CD4-positive, alpha-beta T cell treated with Interleukin-4 for 4 hours (primary cell): ENCODE data around the gene MYH3.
A peak's percentile ranks its signal among the peaks of the same experiment; 100 is the strongest.
"Not testable (repeated sequence)": the region's sequence is repeated elsewhere in the genome, so short reads cannot be mapped to it uniquely, and the experiment has no call there.

Experiments
- DNase-seq: peaks from one replicate; pipeline ENCODE4 v3.0.0-alpha.2; 2020

MYH3 gene

GRCh38 chr17:10657148-10657547 is at the start of gene MYH3:
Gene MYH3, minus strand, starts transcription at chr17:10657309. Its CDS starts 2,245 bp downstream, at chr17:10655064.
- DNase-seq, result no peak

DNA sequence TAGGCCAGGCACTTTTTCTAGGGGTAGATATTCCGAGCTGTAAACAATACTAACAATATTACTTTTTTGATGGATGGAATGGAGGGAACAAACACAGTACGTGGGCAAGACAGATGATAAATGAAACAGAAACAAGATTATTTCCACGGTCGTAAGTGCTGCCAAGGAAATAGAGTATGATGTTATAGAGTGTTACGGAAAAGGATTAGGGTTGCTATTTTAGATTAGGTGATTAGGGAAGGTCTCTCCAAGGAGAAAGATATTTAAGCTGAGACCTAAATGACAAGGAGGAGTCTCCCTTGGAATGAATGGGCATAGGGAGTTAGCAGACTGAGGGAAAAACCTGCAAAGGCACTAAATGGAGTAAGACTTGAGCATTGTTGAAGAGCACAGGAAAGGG is 48.6 kb upstream of the MYH3 start:
- no peak for DNase-seq

DNA sequence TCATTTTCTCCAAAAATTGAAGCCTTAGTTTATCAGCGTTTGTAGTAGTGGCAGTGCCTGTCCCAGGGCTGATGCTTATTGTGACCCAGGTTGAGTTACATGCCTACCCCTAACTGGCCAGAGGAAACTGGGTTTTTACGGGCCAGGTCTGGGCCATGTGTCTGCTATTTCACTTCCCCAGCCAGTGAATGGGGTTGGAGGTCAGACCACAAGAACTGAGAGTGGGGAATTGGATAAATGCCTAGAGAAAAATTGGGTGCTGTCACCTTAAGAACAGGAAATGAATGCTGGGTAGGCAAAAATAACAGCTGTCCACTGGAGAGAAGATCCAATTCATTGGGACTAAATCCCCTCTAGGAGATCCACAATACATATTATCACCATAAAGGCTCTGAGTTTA is 45.5 kb upstream of the MYH3 start:
- DNase-seq, result no peak

GRCh38 chr17:10699856-10700255 is 42.7 kb upstream of the MYH3 start:
- peak; percentile 47 for DNase-seq

- no peak for DNase-seq
Observed at GRCh38 chr17:10698096-10698818, 41.1 kb upstream of the MYH3 start.

DNA sequence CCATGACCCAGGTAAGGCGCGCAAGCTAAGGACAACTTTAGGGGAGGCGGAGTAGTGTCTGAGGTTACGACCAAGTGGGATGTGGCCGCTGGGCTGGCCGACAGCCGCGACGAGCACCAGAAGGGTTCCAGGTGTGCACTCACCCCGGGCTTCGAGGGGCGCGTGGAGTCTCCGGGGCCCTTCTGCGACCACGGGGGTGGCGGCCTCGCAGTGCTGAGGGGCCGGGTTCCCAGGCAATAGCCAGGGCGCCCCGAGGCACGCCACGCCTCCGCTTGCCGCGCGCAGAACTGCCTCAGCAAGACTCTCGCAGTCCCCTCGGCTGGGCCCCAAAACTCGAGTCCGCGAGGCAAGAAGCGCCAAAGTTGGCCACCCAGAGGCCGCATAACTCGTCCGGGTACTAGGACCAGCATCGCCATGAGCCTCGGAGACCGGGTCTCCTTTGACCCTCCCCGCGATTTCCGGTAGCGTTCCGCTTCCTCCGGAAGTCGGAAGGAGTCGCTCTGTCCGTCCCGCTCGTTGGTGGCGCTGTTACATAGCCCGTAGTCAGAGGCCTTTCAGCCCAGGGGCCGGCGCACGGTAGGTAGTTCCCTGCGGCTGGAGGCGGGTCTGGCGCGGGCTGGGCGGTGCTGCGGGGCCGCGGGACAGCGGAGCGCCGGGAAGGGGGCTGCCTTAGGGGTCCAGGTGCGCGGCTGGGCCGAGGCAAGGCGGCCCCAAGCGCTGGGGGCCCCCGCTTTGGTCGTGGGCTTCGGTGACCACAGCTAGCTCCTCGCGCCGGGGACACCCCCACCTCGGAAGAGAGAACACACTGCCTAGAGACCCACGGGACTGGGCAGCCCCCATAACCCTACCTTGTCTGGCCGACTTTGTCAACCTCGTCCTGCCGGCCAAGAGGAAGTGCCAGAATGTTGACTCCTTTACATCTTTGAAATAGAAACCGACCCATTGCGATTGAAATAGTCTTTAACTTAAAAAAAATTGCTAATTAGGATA is 40.3 kb upstream of the MYH3 start, which contains the start of the genes ADPRM and SCO1:
TSS of gene ADPRM (plus strand) at position 503 of the 990 bp plus-strand sequence. CDS start 7,333 bp downstream, outside the sequence.
TSS of gene SCO1 (minus strand) at position 442 of the 990 bp plus-strand sequence. CDS start at position 416, 26 bp downstream.
- DNase-seq, result peak; percentile 90

- DNase-seq, result not testable (repeated sequence)
Observed at GRCh38 chr17:10695875-10696407, 38.8 kb upstream of the MYH3 start.

- DNase-seq, result no peak
Observed at GRCh38 chr17:10687499-10687898, 30.4 kb upstream of the MYH3 start.

DNA sequence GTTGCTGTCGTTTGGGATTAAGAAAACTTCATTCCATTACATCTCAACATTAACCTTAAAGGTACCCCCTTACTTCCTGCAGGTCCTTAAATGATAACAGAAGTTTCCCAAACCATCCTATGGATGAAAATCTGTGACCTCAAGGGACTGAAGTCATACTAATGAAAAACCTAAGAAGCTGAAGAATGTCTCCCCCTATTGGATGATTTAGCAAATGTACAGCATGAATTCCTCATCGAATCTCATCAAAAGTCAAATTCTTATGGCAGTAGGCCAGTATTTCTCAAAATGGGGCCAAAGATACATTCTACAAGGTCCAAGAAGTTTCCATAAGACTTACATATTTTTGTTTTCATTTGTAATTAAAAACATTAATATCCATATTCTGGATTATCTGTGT is 26.7 kb upstream of the MYH3 start:
- peak; percentile 7 for DNase-seq

- DNase-seq, result no peak
Observed at GRCh38 chr17:10681866-10682446, 24.8 kb upstream of the MYH3 start.

DNA sequence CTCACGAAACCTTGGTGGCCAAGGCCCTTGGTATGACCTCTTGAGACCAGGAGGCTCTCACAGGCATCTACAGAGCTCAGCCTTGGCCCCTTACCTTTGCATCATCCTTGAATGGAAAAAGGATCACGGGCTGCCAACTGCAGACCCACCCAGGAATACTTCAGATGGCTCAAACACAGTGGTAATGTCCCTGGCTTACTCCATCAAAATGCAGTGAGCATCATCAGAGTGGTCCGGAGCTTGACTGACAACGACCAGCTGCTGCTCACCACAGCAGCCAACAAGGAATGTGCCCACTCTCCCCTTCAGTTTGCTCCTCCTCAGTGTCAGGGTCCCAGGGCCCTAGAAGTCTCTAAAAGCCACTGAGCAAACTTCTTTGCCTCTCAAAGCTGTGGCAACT is 17.6 kb upstream of the MYH3 start:
- no peak for DNase-seq

GRCh38 chr17:10673312-10673711 is 16.2 kb upstream of the MYH3 start:
- no peak for DNase-seq

GRCh38 chr17:10668775-10669174 is 11.7 kb upstream of the MYH3 start:
- no peak for DNase-seq

DNA sequence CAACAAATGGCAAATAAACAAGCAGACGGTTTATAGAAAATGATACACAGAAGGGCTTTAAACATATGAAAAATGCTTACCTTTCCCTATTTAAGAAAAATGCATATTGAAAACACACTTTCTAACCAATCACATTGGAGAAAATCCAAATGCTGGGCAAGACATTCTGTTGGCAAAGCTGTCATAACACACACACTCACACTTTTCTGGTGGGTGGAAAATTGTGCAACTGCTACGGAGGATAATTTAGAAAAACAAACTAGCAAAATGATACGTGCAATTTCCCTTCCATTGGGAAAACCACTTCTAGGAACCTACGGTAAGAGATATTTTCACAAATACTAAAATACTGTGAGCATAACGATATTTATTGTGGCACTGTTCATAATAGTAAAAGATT is 9.8 kb upstream of the MYH3 start:
- no peak for DNase-seq

- DNase-seq, result no peak
Observed at GRCh38 chr17:10664571-10664970, 7.5 kb upstream of the MYH3 start.

DNA sequence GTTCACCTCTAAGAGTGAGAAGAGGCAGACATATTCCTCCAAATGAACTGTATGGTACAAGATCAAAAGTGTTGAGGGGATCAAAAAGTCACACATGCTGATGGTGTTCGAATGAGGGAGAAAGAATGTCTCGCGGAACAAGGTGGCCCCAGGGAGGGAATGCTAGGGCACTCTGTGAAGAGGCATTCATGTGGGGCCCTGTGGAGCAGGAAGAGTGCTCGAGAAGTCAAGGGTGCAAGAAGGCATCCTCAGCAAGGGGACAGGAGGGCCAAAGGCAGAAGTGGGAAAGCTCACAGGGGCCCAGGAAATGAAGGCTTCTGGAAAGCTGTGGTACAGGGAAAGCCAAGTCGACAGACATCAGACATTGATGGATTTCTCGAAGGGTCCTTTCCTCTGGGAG is 6.1 kb upstream of the MYH3 start:
- no peak for DNase-seq

- no peak for DNase-seq
Observed at GRCh38 chr17:10661437-10661836, 4.3 kb upstream of the MYH3 start.

- no peak for DNase-seq
Observed at GRCh38 chr17:10657879-10658278, 770 bp upstream of the MYH3 start.

GRCh38 chr17:10653987-10654386 is 3.1 kb downstream of the MYH3 start:
- DNase-seq, result no peak

DNA sequence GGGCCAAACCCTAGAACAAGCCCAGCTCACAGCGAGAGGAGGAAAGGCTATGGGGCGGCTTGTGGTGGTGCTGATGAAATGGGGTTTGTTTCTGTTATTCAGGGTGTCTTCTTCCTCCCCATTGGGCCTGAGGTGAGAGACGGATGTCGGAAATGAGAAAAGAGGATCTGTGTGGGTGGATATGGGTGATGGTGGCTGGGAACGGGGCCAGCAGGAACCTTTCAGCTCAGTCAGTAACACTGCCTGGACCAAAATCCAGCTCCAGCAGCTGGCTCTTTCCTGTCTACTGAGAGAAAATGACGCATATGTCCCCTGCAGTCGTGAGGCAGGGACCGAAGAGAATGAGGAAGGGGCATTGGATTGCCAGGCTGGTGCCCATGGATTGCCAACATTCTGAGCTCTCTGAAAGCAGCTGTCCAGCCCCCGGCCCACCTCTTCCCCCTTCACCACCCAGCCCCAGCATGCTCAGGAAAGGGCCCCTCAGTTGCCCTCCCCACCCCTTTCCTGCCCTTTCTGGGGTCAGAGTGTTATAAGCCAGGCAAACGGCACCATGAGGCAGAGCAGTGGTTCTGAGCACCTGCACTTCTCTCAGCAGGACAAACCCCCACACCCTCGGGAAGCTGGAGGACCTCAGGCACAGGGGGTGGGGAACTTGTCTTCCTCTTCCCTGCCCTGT is 4.0 kb downstream of the MYH3 start:
- DNase-seq, result no peak

DNA sequence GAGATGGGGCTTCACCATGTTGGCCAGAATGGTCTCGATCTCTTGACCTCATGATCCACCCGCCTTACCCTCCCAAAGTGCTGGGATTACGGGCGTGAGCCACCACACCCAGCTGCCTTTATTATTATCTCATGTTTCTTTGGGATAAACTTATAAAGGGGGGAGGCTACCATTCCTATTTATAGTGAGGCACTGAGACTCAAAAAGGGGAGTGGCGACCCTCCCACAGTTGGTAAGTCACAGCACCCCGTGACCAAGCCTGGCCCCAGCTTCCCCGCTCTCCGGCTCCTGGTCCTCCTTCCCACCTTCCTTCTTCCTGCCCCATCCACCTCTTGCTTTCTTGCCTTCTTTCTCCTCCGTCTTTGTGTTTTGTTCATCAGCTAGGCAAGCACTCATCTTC is 5.2 kb downstream of the MYH3 start:
- no peak for DNase-seq

GRCh38 chr17:10649602-10650001 is 7.5 kb downstream of the MYH3 start:
- no peak for DNase-seq
